Keratinocyte (primary cell): ENCODE measurements around the gene SGMS2. TPM values are rescaled to one million over a fixed set of nuclear protein-coding genes. Genes with fewer than 3 reads are reported as not detected.
A peak's percentile ranks its signal among the peaks of the same experiment; 100 is the strongest.

Experiments used
- DNase-seq: peaks from one replicate; pipeline ENCODE4 v3.0.0-alpha.2; 2011; ENCODE audit warnings: low read depth, missing footprints, low spot score
- FAIRE-seq: peaks from 2 replicates; lab custom pipeline; 2011; peaks lifted over from hg19 to GRCh38; lab: Jason Lieb, UNC
- H2AFZ ChIP-seq: 2 replicates; pipeline ENCODE4 v1.6.0; 2012; ENCODE audit warnings: low read length, control low read depth, inconsistent platforms; ENCODE audit not compliant: control insufficient read depth
- H3K27ac ChIP-seq: 2 replicates; pipeline ENCODE4 v1.5.1; 2011; ENCODE audit warnings: low read length; ENCODE audit not compliant: control insufficient read depth, insufficient read depth
- H3K27me3 ChIP-seq: 3 replicates; pipeline ENCODE4 v1.6.0; 2011; ENCODE audit warnings: low read length; ENCODE audit not compliant: control insufficient read depth, insufficient read depth; ENCODE audit errors: extremely low read depth
- H3K36me3 ChIP-seq, 2 experiments: 2 replicates in 1 of 2; 3 replicates in 1 of 2; pipeline ENCODE4 v1.5.1; 2011; ENCODE audit warnings: low read length in 2 of 2, mild to moderate bottlenecking in 1 of 2; ENCODE audit not compliant: control insufficient read depth in 2 of 2, insufficient read depth in 2 of 2; ENCODE audit errors: extremely low read depth in 1 of 2
- H3K4me1 ChIP-seq: 3 replicates; pipeline ENCODE4 v1.5.1; 2011; ENCODE audit warnings: low read length; ENCODE audit not compliant: control insufficient read depth, insufficient read depth; ENCODE audit errors: extremely low read depth
- H3K4me2 ChIP-seq: 3 replicates; pipeline ENCODE4 v1.6.0; 2011; ENCODE audit warnings: low read depth, low read length; ENCODE audit not compliant: control insufficient read depth, insufficient read depth; ENCODE audit errors: extremely low read depth
- H3K4me3 ChIP-seq, 3 experiments: fragments of 200-600 bp in 1 of 3; sonication (generic) in 1 of 3; 2 replicates in 2 of 3; 3 replicates in 1 of 3; pipeline ENCODE4 v1.5.1; 2011 to 2016; ENCODE audit warnings: low read length in 3 of 3, mild to moderate bottlenecking in 3 of 3, control low read depth in 2 of 3, inconsistent platforms in 1 of 3, low read depth in 1 of 3, mixed read lengths in 1 of 3, mixed run types in 1 of 3, moderate library complexity in 1 of 3; ENCODE audit not compliant: control insufficient read depth in 2 of 3, insufficient read depth in 2 of 3; ENCODE audit errors: extremely low read depth in 1 of 3
- H3K79me2 ChIP-seq: 2 replicates; pipeline ENCODE4 v1.6.0; 2012; ENCODE audit warnings: low read length; ENCODE audit not compliant: control insufficient read depth, insufficient read depth
- H3K9ac ChIP-seq: 3 replicates; pipeline ENCODE4 v1.6.0; 2011; ENCODE audit warnings: low read length; ENCODE audit not compliant: control insufficient read depth, insufficient read depth; ENCODE audit errors: extremely low read depth
- H3K9me1 ChIP-seq: 3 replicates; pipeline ENCODE4 v1.6.0; 2011; ENCODE audit warnings: low read length; ENCODE audit not compliant: control insufficient read depth, insufficient read depth; ENCODE audit errors: extremely low read depth
- H3K9me3 ChIP-seq: 2 replicates; pipeline ENCODE4 v1.5.1; 2012; ENCODE audit warnings: low read depth, low read length; ENCODE audit not compliant: control insufficient read depth
- H4K20me1 ChIP-seq: 3 replicates; pipeline ENCODE4 v1.6.0; 2011; ENCODE audit warnings: low read length; ENCODE audit not compliant: control insufficient read depth, insufficient read depth; ENCODE audit errors: extremely low read depth
- EZH2 ChIP-seq: IDR thresholded peaks from one replicate; pipeline ENCODE4 v1.6.1; 2012; ENCODE audit warnings: inconsistent platforms, mild to moderate bottlenecking, low read length, moderate library complexity
- dilution Hi-C: fragments of 300-500 bp; cut with MboI; formaldehyde crosslinking; loops from one replicate; pipeline ENCODE4 v1.7.0; 2020; ENCODE audit warnings: low sequenced_read_pairs; ENCODE audit not compliant: extremely low pct_ligation_motif_present
- polyA plus RNA-seq, 5 experiments: library from polyadenylated mRNA; depleted of rRNA in 3 of 5; stranded (reverse) in 3 of 5; stranded (forward) in 1 of 5; unstranded in 1 of 5; fragments of >200 nt; gene quantifications; 1 replicate in 1 of 5; 2 replicates in 3 of 5; 3 replicates in 1 of 5; pipeline versions ENCODE4 v1.2.1 to v1.2.3, GENCODE V29; 2011 to 2012; ENCODE audit warnings: missing spikeins in 2 of 5, low read depth in 1 of 5, low replicate concordance in 1 of 5
- TF ChIP-seq, protein P1 (sequence below), 3 experiments: IDR thresholded peaks in 1 of 3; conservative IDR thresholded peaks in 1 of 3; optimal IDR thresholded peaks in 1 of 3; 2 replicates in 2 of 3; 3 replicates in 1 of 3; pipeline versions ENCODE3 to v1.5.1; 2011; ENCODE audit warnings: low read length in 3 of 3, mild to moderate bottlenecking in 3 of 3, moderate library complexity in 2 of 3, control low read depth in 1 of 3, inconsistent platforms in 1 of 3; ENCODE audit not compliant: insufficient read depth in 2 of 3; ENCODE audit errors: extremely low read depth in 1 of 3

SGMS2 gene
- polyA plus RNA-seq, 1 donor (not counting 4 experiments of a cell fraction or from before 2014, with no cell fraction given): 38.5 TPM

DNA sequence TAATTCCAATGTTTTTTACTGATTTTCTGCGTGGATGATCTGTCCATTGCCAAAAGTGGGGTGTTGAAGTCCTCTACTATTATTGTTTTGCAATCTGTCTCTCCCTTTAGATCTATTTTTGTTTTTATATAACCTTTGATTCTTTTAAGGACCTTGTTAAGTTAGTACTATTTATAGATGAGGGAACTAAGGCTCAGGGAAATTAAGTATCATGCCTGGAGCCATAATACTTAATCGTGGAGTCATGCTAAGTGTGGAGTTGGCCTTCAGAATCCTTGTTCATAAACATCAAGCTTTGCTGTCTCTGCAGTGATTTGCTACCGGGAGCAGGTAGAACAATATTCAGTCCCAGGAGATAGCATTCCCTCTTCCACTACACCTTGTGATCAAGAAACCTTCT, 31.0 kb downstream of the SGMS2 start:
- no peak overlapping the region for H3K27ac ChIP-seq
- no peaks in the 10 kb centered on the region for H3K27me3 ChIP-seq
- peak overlapping the region in 1 of 3 experiments; percentile 6 for H3K4me3 ChIP-seq
- DNase-seq (no peak), FAIRE-seq (no peak)
- H2AFZ ChIP-seq: no peak overlapping the region
- peaks cover 32% of the 10 kb centered on the region for H3K4me1 ChIP-seq
- H3K9me3 ChIP-seq: no peaks in the 10 kb centered on the region
- no peaks in the 10 kb centered on the region for H3K9me1 ChIP-seq
- H3K9ac ChIP-seq: no peak overlapping the region
- TF ChIP-seq EZH2: no peak
- TF ChIP-seq, protein P1, sequence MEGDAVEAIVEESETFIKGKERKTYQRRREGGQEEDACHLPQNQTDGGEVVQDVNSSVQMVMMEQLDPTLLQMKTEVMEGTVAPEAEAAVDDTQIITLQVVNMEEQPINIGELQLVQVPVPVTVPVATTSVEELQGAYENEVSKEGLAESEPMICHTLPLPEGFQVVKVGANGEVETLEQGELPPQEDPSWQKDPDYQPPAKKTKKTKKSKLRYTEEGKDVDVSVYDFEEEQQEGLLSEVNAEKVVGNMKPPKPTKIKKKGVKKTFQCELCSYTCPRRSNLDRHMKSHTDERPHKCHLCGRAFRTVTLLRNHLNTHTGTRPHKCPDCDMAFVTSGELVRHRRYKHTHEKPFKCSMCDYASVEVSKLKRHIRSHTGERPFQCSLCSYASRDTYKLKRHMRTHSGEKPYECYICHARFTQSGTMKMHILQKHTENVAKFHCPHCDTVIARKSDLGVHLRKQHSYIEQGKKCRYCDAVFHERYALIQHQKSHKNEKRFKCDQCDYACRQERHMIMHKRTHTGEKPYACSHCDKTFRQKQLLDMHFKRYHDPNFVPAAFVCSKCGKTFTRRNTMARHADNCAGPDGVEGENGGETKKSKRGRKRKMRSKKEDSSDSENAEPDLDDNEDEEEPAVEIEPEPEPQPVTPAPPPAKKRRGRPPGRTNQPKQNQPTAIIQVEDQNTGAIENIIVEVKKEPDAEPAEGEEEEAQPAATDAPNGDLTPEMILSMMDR (optimal IDR thresholded peaks at IDR 0.05 in 1 of 3, IDR thresholded peaks at IDR 0.05 in 1 of 3, conservative IDR thresholded peaks at IDR 0.05 in 1 of 3; ENCODE audit: extremely low read depth in 1 of 3, insufficient read depth in 2 of 3, low read length in 3 of 3): no peak
- H3K79me2 ChIP-seq: peaks cover 27% of the 10 kb centered on the region
- H3K36me3 ChIP-seq: no peaks in the 10 kb centered on the region
- dilution Hi-C loops: no loop called here
- H3K4me2 ChIP-seq: peak overlapping the region; percentile 31
- H4K20me1 ChIP-seq: no peaks in the 10 kb centered on the region

DNA sequence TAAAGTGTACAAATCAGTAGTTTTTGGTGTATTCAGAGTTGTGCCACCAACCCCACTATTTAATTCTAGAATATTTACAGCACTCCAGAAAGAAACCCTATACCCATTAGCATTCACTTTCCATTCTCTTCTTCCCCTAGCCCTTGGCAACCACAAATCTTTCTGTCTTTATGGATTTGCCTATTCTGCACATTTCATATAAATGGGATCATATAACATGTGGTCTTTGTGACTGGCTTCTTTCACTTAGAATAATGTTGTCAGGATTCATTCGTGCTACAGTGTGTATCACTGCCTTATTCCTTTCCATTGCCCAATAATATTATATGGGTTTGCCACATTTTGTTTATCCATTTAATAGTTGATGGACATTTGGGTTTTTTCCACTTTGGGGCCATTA, 32.2 kb downstream of the SGMS2 start:
- Histone ChIP-seq H4K20me1 (no peaks in the 10 kb centered on the region), H2AFZ (no peak overlapping the region), H3K9me3 (no peaks in the 10 kb centered on the region), H3K27me3 (no peaks in the 10 kb centered on the region), H3K4me1 (peaks cover 32% of the 10 kb centered on the region), H3K27ac (no peak overlapping the region), H3K9me1 (no peaks in the 10 kb centered on the region), H3K79me2 (peaks cover 27% of the 10 kb centered on the region), H3K9ac (no peak overlapping the region), H3K4me3 (no peak overlapping the region), H3K4me2 (no peak overlapping the region), H3K36me3 (no peaks in the 10 kb centered on the region)
- no peak for FAIRE-seq
- TF ChIP-seq, protein P1 (optimal IDR thresholded peaks at IDR 0.05 in 1 of 3, IDR thresholded peaks at IDR 0.05 in 1 of 3, conservative IDR thresholded peaks at IDR 0.05 in 1 of 3; ENCODE audit: extremely low read depth in 1 of 3, insufficient read depth in 2 of 3, low read length in 3 of 3): no peak
- TF ChIP-seq EZH2: no peak
- dilution Hi-C loops: no loop called here
- DNase-seq: no peak
